HEK293T (cell line): Measurements from ENCODE around the gene TWIST2.

Experiments used
- CTCF ChIA-PET: fragments of 350-600 bp; formaldehyde crosslinking; extraction: SDS; loops from one replicate; lab custom pipeline; 2021; ENCODE audit warnings: antibody characterized with exemption, inconsistent platforms; lab: Yijun Ruan, JAX
- POLR2A ChIA-PET: fragments of 350-600 bp; formaldehyde crosslinking; extraction: SDS; loops from one replicate; lab custom pipeline; 2020; ENCODE audit warnings: antibody characterized with exemption, inconsistent platforms; lab: Yijun Ruan, JAX
- DNase-seq: peaks from one replicate; pipeline ENCODE4 v3.0.0; 2012; ENCODE audit warnings: mixed read lengths; ENCODE audit errors: extremely low spot score
- ARNT ChIP-seq: fragments of 450-650 bp; IDR thresholded peaks from 2 replicates; pipeline ENCODE4 v1.6.1; 2017; ENCODE audit warnings: mild to moderate bottlenecking
- BHLHE40 ChIP-seq: fragments of 450-650 bp; IDR thresholded peaks from 2 replicates; pipeline ENCODE4 v1.6.1; 2016; ENCODE audit warnings: mild to moderate bottlenecking, moderate library complexity, borderline replicate concordance
- CTBP1 ChIP-seq: fragments of 450-650 bp; IDR thresholded peaks from 2 replicates; pipeline ENCODE4 v1.6.1; 2016; ENCODE audit warnings: borderline replicate concordance
- ELF4 ChIP-seq: fragments of 450-650 bp; IDR thresholded peaks from 2 replicates; pipeline ENCODE4 v1.6.1; 2017; ENCODE audit warnings: antibody characterized with exemption
- FOXA1 ChIP-seq: fragments of 450-650 bp; IDR thresholded peaks from 2 replicates; pipeline ENCODE4 v1.6.1; 2016; ENCODE audit warnings: mild to moderate bottlenecking
- FOXK2 ChIP-seq: fragments of 450-650 bp; IDR thresholded peaks from 2 replicates; pipeline ENCODE4 v1.6.1; 2016; ENCODE audit warnings: mild to moderate bottlenecking
- FOXM1 ChIP-seq: fragments of 450-650 bp; IDR thresholded peaks from 2 replicates; pipeline ENCODE4 v1.6.1; 2017; ENCODE audit warnings: mild to moderate bottlenecking, borderline replicate concordance
- HDGF ChIP-seq: fragments of 450-650 bp; IDR thresholded peaks from 2 replicates; pipeline ENCODE4 v1.6.1; 2017; ENCODE audit warnings: antibody characterized with exemption, borderline replicate concordance
- L3MBTL2 ChIP-seq: fragments of 450-650 bp; conservative IDR thresholded peaks from 2 replicates; pipeline ENCODE4 v1.6.1; 2016; ENCODE audit warnings: mild to moderate bottlenecking
- LEF1 ChIP-seq: fragments of 450-650 bp; IDR thresholded peaks from 2 replicates; pipeline ENCODE4 v1.6.1; 2017; ENCODE audit warnings: mild to moderate bottlenecking, borderline replicate concordance
- PKNOX1 ChIP-seq: fragments of 450-650 bp; IDR thresholded peaks from 2 replicates; pipeline ENCODE4 v1.6.1; 2016
- SP1 ChIP-seq: fragments of 450-650 bp; IDR thresholded peaks from 2 replicates; pipeline ENCODE4 v1.6.1; 2017
- SUZ12 ChIP-seq: fragments of 450-650 bp; IDR thresholded peaks from 2 replicates; pipeline ENCODE4 v1.6.1; 2016; ENCODE audit warnings: mild to moderate bottlenecking
- TARDBP ChIP-seq: fragments of 450-650 bp; IDR thresholded peaks from 2 replicates; pipeline ENCODE4 v1.6.1; 2016
- ZNF384 ChIP-seq: fragments of 450-650 bp; IDR thresholded peaks from 2 replicates; pipeline ENCODE4 v1.6.1; 2016

Gene TWIST2

GRCh38 chr2:238952261-238952919 is 104.5 kb downstream of the TWIST2 start:
- CTCF ChIA-PET = no interaction called here
- TF ChIP-seq SP1 (no peak), ARNT (no peak), TARDBP (no peak), CTBP1 (no peak), SUZ12 (no peak), FOXA1 (no peak), ELF4 (no peak), L3MBTL2 (no peak), ZNF384 (no peak)
- no peak for DNase-seq
- POLR2A ChIA-PET = no interaction called here

GRCh38 chr2:238954841-238955591 is 107.1 kb downstream of the TWIST2 start:
- TF ChIP-seq SUZ12 = no peak
- CTCF ChIA-PET = no interaction called here
- DNase-seq = no peak
- POLR2A ChIA-PET = no interaction called here

GRCh38 chr2:238955648-238956531 is 108.0 kb downstream of the TWIST2 start:
- TF ChIP-seq BHLHE40 (no peak), ZNF384 (no peak), CTBP1 (no peak), SUZ12 (no peak), HDGF (no peak), FOXK2 (no peak), TARDBP (no peak), PKNOX1 (no peak), L3MBTL2 (no peak), ELF4 (no peak), SP1 (no peak), FOXA1 (no peak), FOXM1 (no peak), LEF1 (no peak)
- POLR2A ChIA-PET = no interaction called here

GRCh38 chr2:238956676-238957075 is 108.8 kb downstream of the TWIST2 start:
- POLR2A ChIA-PET = no interaction called here
- TF ChIP-seq CTBP1 (no peak), FOXK2 (no peak)
- CTCF ChIA-PET = no interaction called here
- DNase-seq = no peak

More at GRCh38 chr2:238955648-238956531, 108.0 kb downstream of the TWIST2 start:
- CTCF ChIA-PET = no interaction called here
- DNase-seq = no peak
